GM12875 (cell line): Measurements from ENCODE around the gene KIR2DL1.
"Not testable (repeated sequence)": the region's sequence is repeated elsewhere in the genome, so short reads cannot be mapped to it uniquely, and the experiment has no call there.

ENCODE experiments used
- H3K4me3 ChIP-seq: one replicate; pipeline ENCODE4 v1.5.1; 2011; ENCODE audit warnings: low read depth, low read length, control low read depth
- CTCF ChIP-seq: IDR thresholded peaks from 2 replicates; pipeline ENCODE4 v1.5.1; 2011; ENCODE audit warnings: low read depth, mild to moderate bottlenecking, control low read depth, inconsistent platforms, low read length, moderate library complexity, borderline replicate concordance; ENCODE audit not compliant: insufficient read depth

KIR2DL1 gene

GRCh38 chr19:54731191-54731590 lies 38.4 kb upstream of the KIR2DL1 start:
- no peak for TF ChIP-seq CTCF
- no peak overlapping the region for H3K4me3 ChIP-seq

GRCh38 chr19:54738306-54738705 lies 31.3 kb upstream of the KIR2DL1 start, which contains the start of gene KIR2DL3:
Gene KIR2DL3, plus strand, starts transcription at chr19:54738513. Its CDS starts 33 bp downstream, at chr19:54738546.
- not testable (repeated sequence) for H3K4me3 ChIP-seq

GRCh38 chr19:54738715-54739114 lies 30.9 kb upstream of the KIR2DL1 start:
- no peak overlapping the region for H3K4me3 ChIP-seq
- no peak for TF ChIP-seq CTCF

GRCh38 chr19:54739587-54740497 lies 29.8 kb upstream of the KIR2DL1 start:
- H3K4me3 ChIP-seq: no peak overlapping the region
- no peak for TF ChIP-seq CTCF

- not testable (repeated sequence) for H3K4me3 ChIP-seq
Measured at GRCh38 chr19:54741950-54742349, 27.6 kb upstream of the KIR2DL1 start.

- not testable (repeated sequence) for H3K4me3 ChIP-seq
Measured at GRCh38 chr19:54744080-54744479, 25.5 kb upstream of the KIR2DL1 start.

GRCh38 chr19:54747614-54748322 lies 21.8 kb upstream of the KIR2DL1 start:
- H3K4me3 ChIP-seq: not testable (repeated sequence)

- not testable (repeated sequence) for H3K4me3 ChIP-seq
Measured at GRCh38 chr19:54750276-54750675, 19.3 kb upstream of the KIR2DL1 start.

- H3K4me3 ChIP-seq: not testable (repeated sequence)
Measured at GRCh38 chr19:54756204-54757110, 13.1 kb upstream of the KIR2DL1 start.

GRCh38 chr19:54758577-54758976 lies 11.0 kb upstream of the KIR2DL1 start:
- H3K4me3 ChIP-seq: not testable (repeated sequence)

GRCh38 chr19:54764219-54764618 lies 5.4 kb upstream of the KIR2DL1 start:
- not testable (repeated sequence) for H3K4me3 ChIP-seq

GRCh38 chr19:54766464-54766863 lies 3.1 kb upstream of the KIR2DL1 start:
- not testable (repeated sequence) for H3K4me3 ChIP-seq

GRCh38 chr19:54770511-54770910 lies 918 bp downstream of the KIR2DL1 start:
- H3K4me3 ChIP-seq: not testable (repeated sequence)

- H3K4me3 ChIP-seq: not testable (repeated sequence)
Measured at GRCh38 chr19:54771018-54771960, 1.7 kb downstream of the KIR2DL1 start.
